Dermis blood vessel endothelial cell (primary cell): Measurements from ENCODE around the gene NT5C1B. TPM values are rescaled to one million over a fixed set of nuclear protein-coding genes. Genes with fewer than 3 reads are reported as not detected.

Experiments used
- DNase-seq: peaks from one replicate; pipeline ENCODE4 v3.0.0; 2010
- total RNA-seq: library from RNA; depleted of rRNA; stranded (reverse); fragments of >200 nt; gene quantifications from 2 replicates; pipeline ENCODE4 v1.2.3, GENCODE V29; 2014

The NT5C1B gene
- total RNA-seq, 1 donor from 2014 or later, result not detected

- no peak for DNase-seq
Observed at GRCh38 chr2:18514526-18515461, 74.6 kb downstream of the NT5C1B start.

Other genes starting within 250 kb of the NT5C1B start
- 25.1 and 32.0 TPM in 2 replicates for gene RDH14, start 28.9 kb downstream of the NT5C1B start, total RNA-seq